Thyroid gland (tissue), 4 donors: Measurements from ENCODE around the gene GALNT13. TPM values are rescaled to one million over a fixed set of nuclear protein-coding genes. Genes with fewer than 3 reads are reported as not detected.

ENCODE experiments used
- DNase-seq, 2 donors: peaks; one replicate each; pipeline ENCODE4 v3.0.0-alpha.2; 2019
- H3K27ac ChIP-seq, 3 donors: fragments of 200-600 bp; sonication (generic); 1 replicate in 2 of 3; 2 replicates in 1 of 3; pipeline ENCODE4 v1.5.1; 2016 to 2019; ENCODE audit warnings: mild to moderate bottlenecking in 1 of 3, moderate library complexity in 1 of 3
- H3K27me3 ChIP-seq: fragments of 200-600 bp; sonication (generic); one replicate; pipeline ENCODE4 v1.5.1; 2019
- H3K36me3 ChIP-seq, 2 donors: fragments of 200-600 bp; sonication (generic); one replicate each; pipeline ENCODE4 v1.5.1; 2016 to 2019
- H3K4me1 ChIP-seq, 2 donors: fragments of 200-600 bp; sonication (generic); one replicate each; pipeline ENCODE4 v1.5.1; 2017 to 2019
- H3K4me3 ChIP-seq, 3 donors: fragments of 200-600 bp; sonication (generic); replicated peaks in 1 of 3; 1 replicate in 2 of 3; 2 replicates in 1 of 3; pipeline ENCODE4 v1.5.1; 2016; ENCODE audit warnings: mild to moderate bottlenecking in 1 of 3
- H3K9me3 ChIP-seq: fragments of 200-600 bp; sonication (generic); one replicate; pipeline ENCODE4 v1.5.1; 2017
- POLR2A ChIP-seq, 2 donors: fragments of 450-650 bp; IDR thresholded peaks; one replicate each; pipeline ENCODE4 v1.6.1; 2017; ENCODE audit warnings: antibody characterized with exemption in 2 of 2, mild to moderate bottlenecking in 2 of 2, moderate library complexity in 1 of 2
- WGBS, 2 donors: methylation state at CpG; one replicate each; pipeline ENCODE4 v1.1.5; 2017; 5-methylcytosine and 5-hydroxymethylcytosine counted together
- intact Hi-C: fragments of 100-400 bp; cut with DNase I; formaldehyde crosslinking; loops from one replicate; pipeline ENCODE4 v1.15.1; 2023
- total RNA-seq, 4 donors: library from RNA; depleted of rRNA; stranded (reverse); fragments of >200 nt; gene quantifications; one replicate each; pipeline ENCODE4 v1.2.3, GENCODE V29; 2016
- TF ChIP-seq, protein P1 (sequence below), 6 experiments: fragments of 200-600 bp in 3 of 6; fragments of 450-650 bp in 3 of 6; sonication (generic) in 3 of 6; IDR thresholded peaks; one replicate each; pipeline ENCODE4 v1.5.1; 2016 to 2019; ENCODE audit warnings: antibody characterized with exemption in 6 of 6, mild to moderate bottlenecking in 2 of 6, inconsistent platforms in 1 of 6, moderate library complexity in 1 of 6

Gene GALNT13
- total RNA-seq, 4 donors from 2014 or later: 0.13 to 2.3 TPM; not detected in 2

DNA sequence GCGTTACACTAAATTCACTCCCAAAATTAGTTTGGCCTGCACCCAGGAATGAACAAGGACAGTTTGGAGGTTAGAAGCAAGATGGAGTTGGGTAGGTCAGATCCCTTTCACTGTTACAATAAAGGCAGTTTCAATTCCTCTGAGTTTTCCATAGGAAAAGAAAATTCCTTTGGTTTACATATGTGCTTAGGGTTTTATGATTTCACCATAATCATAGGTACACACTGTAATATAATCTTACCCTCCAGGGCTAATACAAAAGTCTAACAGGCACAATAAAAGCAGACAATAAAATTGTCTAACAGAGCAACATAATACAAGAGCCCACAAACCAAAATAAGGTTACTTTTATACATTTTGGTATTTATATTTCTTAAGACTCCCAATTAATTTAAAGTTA lies 435.3 kb downstream of the GALNT13 start:
- H3K36me3 ChIP-seq: no peaks in the 10 kb centered on the region
- intact Hi-C loops: no loop called here
- no peak overlapping the region for H3K27ac ChIP-seq
- H3K4me3 ChIP-seq: no peak overlapping the region
- no peaks in the 10 kb centered on the region for H3K27me3 ChIP-seq
- H3K4me1 ChIP-seq: no peaks in the 10 kb centered on the region
- 67 to 79% methylated on average over 1 of the region's 1 CpG for WGBS, 2 donors
- DNase-seq: no peak
- no peak for TF ChIP-seq POLR2A (IDR thresholded peaks at IDR 0.05)
- TF ChIP-seq, protein P1, sequence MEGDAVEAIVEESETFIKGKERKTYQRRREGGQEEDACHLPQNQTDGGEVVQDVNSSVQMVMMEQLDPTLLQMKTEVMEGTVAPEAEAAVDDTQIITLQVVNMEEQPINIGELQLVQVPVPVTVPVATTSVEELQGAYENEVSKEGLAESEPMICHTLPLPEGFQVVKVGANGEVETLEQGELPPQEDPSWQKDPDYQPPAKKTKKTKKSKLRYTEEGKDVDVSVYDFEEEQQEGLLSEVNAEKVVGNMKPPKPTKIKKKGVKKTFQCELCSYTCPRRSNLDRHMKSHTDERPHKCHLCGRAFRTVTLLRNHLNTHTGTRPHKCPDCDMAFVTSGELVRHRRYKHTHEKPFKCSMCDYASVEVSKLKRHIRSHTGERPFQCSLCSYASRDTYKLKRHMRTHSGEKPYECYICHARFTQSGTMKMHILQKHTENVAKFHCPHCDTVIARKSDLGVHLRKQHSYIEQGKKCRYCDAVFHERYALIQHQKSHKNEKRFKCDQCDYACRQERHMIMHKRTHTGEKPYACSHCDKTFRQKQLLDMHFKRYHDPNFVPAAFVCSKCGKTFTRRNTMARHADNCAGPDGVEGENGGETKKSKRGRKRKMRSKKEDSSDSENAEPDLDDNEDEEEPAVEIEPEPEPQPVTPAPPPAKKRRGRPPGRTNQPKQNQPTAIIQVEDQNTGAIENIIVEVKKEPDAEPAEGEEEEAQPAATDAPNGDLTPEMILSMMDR (IDR thresholded peaks at IDR 0.05): no peak
- no peaks in the 10 kb centered on the region for H3K9me3 ChIP-seq

DNA sequence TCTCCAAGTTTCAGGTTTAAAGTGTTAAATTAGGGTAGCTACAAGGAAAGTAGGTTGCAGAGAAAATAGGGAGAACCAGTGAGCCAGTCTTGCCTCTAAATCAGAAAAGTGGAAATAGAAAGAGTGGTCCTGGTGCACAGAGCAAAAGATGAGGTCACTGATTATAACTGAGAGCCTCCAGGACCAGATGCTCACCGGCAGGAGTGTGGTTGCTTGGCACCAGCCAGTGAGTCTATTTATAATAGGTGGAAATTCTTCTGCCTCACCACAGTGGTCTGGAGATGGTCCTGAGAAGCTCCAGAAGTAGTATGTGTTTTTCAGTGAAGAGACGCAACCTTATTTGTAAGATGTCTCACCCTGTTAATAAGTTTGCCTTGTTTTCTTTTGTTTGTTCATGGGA lies 452.9 kb downstream of the GALNT13 start:
- Histone ChIP-seq H3K27me3 (no peaks in the 10 kb centered on the region), H3K27ac (no peak overlapping the region), H3K9me3 (no peaks in the 10 kb centered on the region), H3K4me1 (no peaks in the 10 kb centered on the region), H3K4me3 (no peak overlapping the region), H3K36me3 (no peaks in the 10 kb centered on the region)
- WGBS, 2 donors: 82 to 87% methylated on average over 2 of the region's 2 CpGs
- TF ChIP-seq, protein P1 (IDR thresholded peaks at IDR 0.05): no peak
- no peak for TF ChIP-seq POLR2A (IDR thresholded peaks at IDR 0.05)
- no peak for DNase-seq
- intact Hi-C loops: no loop called here

DNA sequence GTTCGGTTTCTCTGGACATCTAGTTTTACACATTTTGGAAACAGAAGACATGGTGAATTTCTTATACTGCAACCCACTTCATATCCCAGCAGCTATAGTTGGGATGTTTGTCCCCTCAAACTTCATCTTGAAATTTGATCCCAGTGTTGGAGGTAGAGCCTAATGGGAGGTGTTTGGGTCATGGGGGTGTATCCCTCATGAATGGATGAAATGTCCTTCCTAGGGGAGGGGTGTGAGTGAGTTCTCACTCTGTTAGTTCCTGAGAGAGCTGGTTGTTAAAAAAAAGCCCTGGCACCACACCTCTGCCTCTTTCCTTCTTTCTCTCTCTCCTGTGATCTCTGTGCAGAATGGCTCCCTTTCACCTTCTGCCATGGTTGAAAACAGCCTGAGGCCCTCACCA lies 457.8 kb downstream of the GALNT13 start:
- intact Hi-C loops: no loop called here
- no peaks in the 10 kb centered on the region for H3K9me3 ChIP-seq
- H3K36me3 ChIP-seq: no peaks in the 10 kb centered on the region
- WGBS, 2 donors: 91 to 93% methylated on average over 1 of the region's 1 CpG
- no peak overlapping the region for H3K27ac ChIP-seq
- no peak overlapping the region for H3K4me3 ChIP-seq
- no peaks in the 10 kb centered on the region for H3K4me1 ChIP-seq
- H3K27me3 ChIP-seq: no peaks in the 10 kb centered on the region
- DNase-seq: no peak
- TF ChIP-seq, protein P1 (IDR thresholded peaks at IDR 0.05): no peak
- no peak for TF ChIP-seq POLR2A (IDR thresholded peaks at IDR 0.05)

DNA sequence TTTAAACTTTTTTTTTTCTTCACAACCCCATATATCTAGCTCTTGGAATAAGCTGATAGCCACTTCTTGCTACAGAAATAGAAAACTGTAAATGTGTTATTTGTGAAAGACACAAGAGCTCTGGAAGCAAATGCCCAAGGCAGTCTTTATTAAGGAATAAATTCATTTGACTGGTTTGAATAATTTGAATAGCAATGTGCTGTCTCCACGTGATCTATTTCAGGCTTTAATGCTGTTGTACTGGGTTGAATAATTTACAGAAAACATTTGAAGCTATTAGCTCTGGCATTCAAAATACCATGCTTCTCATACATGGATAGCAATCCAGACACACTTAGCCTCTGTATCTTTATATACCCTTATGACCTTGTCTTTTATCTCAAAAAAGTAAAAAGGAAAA lies 460.1 kb downstream of the GALNT13 start:
- H3K27me3 ChIP-seq: no peaks in the 10 kb centered on the region
- H3K27ac ChIP-seq: no peak overlapping the region
- H3K4me3 ChIP-seq: no peak overlapping the region
- intact Hi-C loops: no loop called here
- 50 to 73% methylated on average over 1 of the region's 1 CpG for WGBS, 2 donors
- H3K36me3 ChIP-seq: no peaks in the 10 kb centered on the region
- no peaks in the 10 kb centered on the region for H3K4me1 ChIP-seq
- H3K9me3 ChIP-seq: no peaks in the 10 kb centered on the region
- TF ChIP-seq POLR2A (IDR thresholded peaks at IDR 0.05): no peak
- TF ChIP-seq, protein P1 (IDR thresholded peaks at IDR 0.05): no peak
- no peak for DNase-seq

DNA sequence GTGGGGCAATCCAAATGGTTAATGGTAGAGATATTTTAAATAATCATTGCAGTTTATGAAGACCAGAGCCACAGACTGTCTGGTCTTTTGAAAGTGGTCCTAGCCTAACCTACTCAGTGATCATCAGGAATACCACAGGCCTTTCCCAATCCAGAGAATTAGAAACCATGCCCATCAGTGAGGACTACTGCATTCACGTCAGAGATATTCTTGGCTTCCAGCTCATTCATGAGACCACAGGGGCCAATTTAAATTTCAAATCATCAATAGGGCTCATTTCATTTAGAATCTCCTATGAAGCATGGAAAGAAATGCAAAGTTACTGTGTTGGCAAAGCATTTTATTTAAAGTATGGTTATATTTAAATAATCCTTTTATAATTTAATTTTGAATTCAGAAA lies 464.5 kb downstream of the GALNT13 start:
- intact Hi-C loops: no loop called here
- no peak for DNase-seq
- no peaks in the 10 kb centered on the region for H3K27me3 ChIP-seq
- H3K4me3 ChIP-seq: no peak overlapping the region
- 76 to 87% methylated on average over 1 of the region's 1 CpG for WGBS, 2 donors
- no peaks in the 10 kb centered on the region for H3K9me3 ChIP-seq
- no peaks in the 10 kb centered on the region for H3K4me1 ChIP-seq
- H3K27ac ChIP-seq: no peak overlapping the region
- no peaks in the 10 kb centered on the region for H3K36me3 ChIP-seq
- no peak for TF ChIP-seq POLR2A (IDR thresholded peaks at IDR 0.05)
- TF ChIP-seq, protein P1 (IDR thresholded peaks at IDR 0.05): no peak
